GM04504 (cell line): ENCODE data around the gene KTN1.

Source experiments
- DNase-seq: peaks from one replicate; pipeline ENCODE4 v3.0.0-alpha.2; 2012; ENCODE audit warnings: low read depth

Gene KTN1

GRCh38 chr14:55579724-55580469 lies at the start of gene KTN1:
Gene KTN1 (plus strand): TSS chr14:55580207. CDS start chr14:55612049, 31,842 bp downstream.
- DNase-seq: peak; percentile 58

- no peak for DNase-seq
Measured at GRCh38 chr14:55530464-55530863, 49.5 kb upstream of the KTN1 start.

- DNase-seq: no peak
Measured at GRCh38 chr14:55532645-55533344, 47.2 kb upstream of the KTN1 start.

GRCh38 chr14:55533960-55534359 lies 46.0 kb upstream of the KTN1 start:
- DNase-seq: no peak

- DNase-seq: no peak
Measured at GRCh38 chr14:55535516-55536203, 44.3 kb upstream of the KTN1 start.

- no peak for DNase-seq
Measured at GRCh38 chr14:55536204-55536708, 43.8 kb upstream of the KTN1 start.

GRCh38 chr14:55537782-55538181 lies 42.2 kb upstream of the KTN1 start:
- no peak for DNase-seq

GRCh38 chr14:55539975-55540374 lies 40.0 kb upstream of the KTN1 start:
- DNase-seq: no peak

GRCh38 chr14:55540847-55541773 lies 38.9 kb upstream of the KTN1 start:
- no peak for DNase-seq

- no peak for DNase-seq
Measured at GRCh38 chr14:55545779-55546178, 34.2 kb upstream of the KTN1 start.

GRCh38 chr14:55546212-55546874 lies 33.7 kb upstream of the KTN1 start:
- DNase-seq: no peak

- no peak for DNase-seq
Measured at GRCh38 chr14:55547650-55548315, 32.2 kb upstream of the KTN1 start.

GRCh38 chr14:55553791-55554190 lies 26.2 kb upstream of the KTN1 start:
- DNase-seq: no peak

GRCh38 chr14:55556929-55557623 lies 22.9 kb upstream of the KTN1 start:
- DNase-seq: peak; percentile 82

- DNase-seq: no peak
Measured at GRCh38 chr14:55562135-55562534, 17.9 kb upstream of the KTN1 start.

- DNase-seq: no peak
Measured at GRCh38 chr14:55568618-55569017, 11.4 kb upstream of the KTN1 start.

GRCh38 chr14:55571125-55571889 lies 8.7 kb upstream of the KTN1 start:
- DNase-seq: no peak

GRCh38 chr14:55572578-55572977 lies 7.4 kb upstream of the KTN1 start:
- DNase-seq: no peak

- DNase-seq: no peak
Measured at GRCh38 chr14:55574988-55575387, 5.0 kb upstream of the KTN1 start.
